IMR-90 (cell line): Measurements from ENCODE around the gene GGTA1. TPM values are rescaled to one million over a fixed set of nuclear protein-coding genes. Genes with fewer than 3 reads are reported as not detected.

ENCODE experiments used
- ATAC-seq: fragments of 200-7000 bp; cut with Tn5 transposase; 2 replicates; pipeline ENCODE4 v1.9.1; 2020; ENCODE audit warnings: low read depth, mild to moderate bottlenecking, moderate library complexity
- BruUV-seq: library from RNA; stranded (reverse); fragments of 400-500 nt; replicated peaks from 2 replicates; lab custom pipeline; 2021; lab: Mats Ljungman, UMichigan
- CTCF ChIA-PET: fragments of 300-600 bp; formaldehyde crosslinking; extraction: SDS; loops from one replicate; lab custom pipeline; 2021; ENCODE audit warnings: antibody characterized with exemption; lab: Yijun Ruan, JAX
- POLR2A ChIA-PET: fragments of 300-600 bp; sonication (Branson Sonifier 250); formaldehyde crosslinking; loops from one replicate; lab custom pipeline; 2022; ENCODE audit warnings: antibody characterized with exemption; ENCODE audit not compliant: unreplicated experiment; lab: Charles Lee
- DNase-seq: peaks from one replicate; pipeline ENCODE4 v3.0.0; 2013
- H2AFZ ChIP-seq: replicated peaks from 2 replicates; pipeline ENCODE3; 2013; ENCODE audit warnings: low read length, mild to moderate bottlenecking; ENCODE audit not compliant: poor library complexity
- H2AK5ac ChIP-seq: 2 replicates; pipeline ENCODE4 v1.6.1; 2013; ENCODE audit warnings: low read depth, low read length, inconsistent platforms
- H2AK9ac ChIP-seq: replicated peaks from 2 replicates; pipeline ENCODE3; 2013; ENCODE audit warnings: mild to moderate bottlenecking, low read depth, low read length, moderate library complexity; ENCODE audit not compliant: poor library complexity
- H2BK120ac ChIP-seq: 2 replicates; pipeline ENCODE4 v1.6.1; 2013; ENCODE audit warnings: low read depth, low read length, inconsistent platforms
- H2BK15ac ChIP-seq: 3 replicates; pipeline ENCODE4 v1.6.1; 2013; ENCODE audit warnings: low read depth, low read length, inconsistent platforms
- H2BK20ac ChIP-seq: 2 replicates; pipeline ENCODE4 v1.6.1; 2013; ENCODE audit warnings: low read depth, mild to moderate bottlenecking, inconsistent platforms, low read length, moderate library complexity
- H2BK5ac ChIP-seq: 2 replicates; pipeline ENCODE4 v1.6.1; 2013; ENCODE audit warnings: mild to moderate bottlenecking, low read depth, low read length, inconsistent platforms; ENCODE audit not compliant: poor library complexity, severe bottlenecking
- H3K14ac ChIP-seq: replicated peaks from 2 replicates; pipeline ENCODE4 v1.6.1; 2013; ENCODE audit warnings: low read depth, low read length, inconsistent platforms
- H3K18ac ChIP-seq: 2 replicates; pipeline ENCODE4 v1.6.1; 2013; ENCODE audit warnings: low read depth, low read length, control low read depth
- H3K23ac ChIP-seq: 2 replicates; pipeline ENCODE4 v1.6.1; 2013; ENCODE audit warnings: low read depth, low read length, inconsistent platforms
- H3K27ac ChIP-seq: 2 replicates; pipeline ENCODE4 v1.5.1; 2013; ENCODE audit warnings: mild to moderate bottlenecking, control low read depth, low read length; ENCODE audit not compliant: insufficient read depth
- H3K27me3 ChIP-seq: 2 replicates; pipeline ENCODE4 v1.6.1; 2013; ENCODE audit warnings: low read length; ENCODE audit not compliant: control insufficient read depth, insufficient read depth
- H3K36me3 ChIP-seq: 2 replicates; pipeline ENCODE4 v1.6.1; 2013; ENCODE audit warnings: low read length, mixed read lengths; ENCODE audit not compliant: control insufficient read depth, insufficient read depth
- H3K4ac ChIP-seq: 2 replicates; pipeline ENCODE4 v1.6.1; 2013; ENCODE audit warnings: low read depth, low read length, inconsistent platforms
- H3K4me1 ChIP-seq: 2 replicates; pipeline ENCODE4 v1.6.1; 2013; ENCODE audit warnings: low read length, mixed read lengths; ENCODE audit not compliant: control insufficient read depth, insufficient read depth
- H3K4me2 ChIP-seq: 2 replicates; pipeline ENCODE4 v1.6.1; 2013; ENCODE audit warnings: low read depth, mild to moderate bottlenecking, control low read depth, low read length, moderate library complexity
- H3K4me3 ChIP-seq: 2 replicates; pipeline ENCODE4 v1.5.1; 2013; ENCODE audit warnings: low read depth, mild to moderate bottlenecking, control low read depth, low read length, moderate library complexity; ENCODE audit not compliant: insufficient read depth
- H3K56ac ChIP-seq: 2 replicates; pipeline ENCODE4 v1.6.1; 2013; ENCODE audit warnings: low read length, inconsistent platforms; ENCODE audit not compliant: insufficient read depth; ENCODE audit errors: extremely low read depth
- H3K79me1 ChIP-seq, 2 experiments: 2 replicates each; pipeline ENCODE4 v1.6.1; 2013; ENCODE audit warnings: low read length in 2 of 2, inconsistent platforms in 1 of 2, low read depth in 1 of 2
- H3K9ac ChIP-seq: 2 replicates; pipeline ENCODE4 v1.6.1; 2013; ENCODE audit warnings: low read depth, low read length, control low read depth
- H3K9me1 ChIP-seq: 2 replicates; pipeline ENCODE4 v1.6.1; 2013; ENCODE audit warnings: low read length, inconsistent platforms; ENCODE audit not compliant: insufficient read depth
- H3K9me3 ChIP-seq: 2 replicates; pipeline ENCODE4 v1.6.1; 2013; ENCODE audit warnings: low read length; ENCODE audit not compliant: control insufficient read depth, insufficient read depth
- H4K20me1 ChIP-seq: 2 replicates; pipeline ENCODE4 v1.6.1; 2013; ENCODE audit warnings: low read length, inconsistent platforms; ENCODE audit not compliant: insufficient read depth
- H4K5ac ChIP-seq: 2 replicates; pipeline ENCODE4 v1.6.1; 2013; ENCODE audit warnings: mild to moderate bottlenecking, low read depth, low read length, control low read depth
- H4K8ac ChIP-seq, 2 experiments: 2 replicates each; pipeline ENCODE4 v1.6.1; 2013; ENCODE audit warnings: low read depth in 2 of 2, low read length in 2 of 2, control low read depth in 1 of 2, inconsistent platforms in 1 of 2
- H4K91ac ChIP-seq: 2 replicates; pipeline ENCODE4 v1.6.1; 2013; ENCODE audit warnings: low read depth, low read length, inconsistent platforms; ENCODE audit not compliant: insufficient read depth
- BHLHE40 ChIP-seq: fragments of 150-350 bp; IDR thresholded peaks from 2 replicates; pipeline ENCODE4 v1.6.1; 2016; ENCODE audit warnings: mild to moderate bottlenecking, low read depth, low read length
- CHD1 ChIP-seq: IDR thresholded peaks from 2 replicates; pipeline ENCODE4 v1.6.1; 2012; ENCODE audit warnings: low read depth, low read length, improper control_type of control experiment
- CTCF ChIP-seq: conservative IDR thresholded peaks from 2 replicates; pipeline ENCODE4 v1.5.1; 2012; ENCODE audit warnings: mild to moderate bottlenecking, low read depth, low read length, improper control_type of control experiment
- FOS ChIP-seq: fragments of 150-350 bp; IDR thresholded peaks from 2 replicates; pipeline ENCODE4 v1.6.1; 2016; ENCODE audit warnings: low read depth, low read length
- MAFK ChIP-seq: IDR thresholded peaks from 2 replicates; pipeline ENCODE4 v1.6.1; 2012; ENCODE audit warnings: low read depth, low read length, improper control_type of control experiment
- POLR2A ChIP-seq: IDR thresholded peaks from 2 replicates; pipeline ENCODE4 v1.6.1; 2012; ENCODE audit warnings: mild to moderate bottlenecking, low read depth, low read length
- RAD21 ChIP-seq: IDR thresholded peaks from 2 replicates; pipeline ENCODE4 v1.6.1; 2012; ENCODE audit warnings: low read length, improper control_type of control experiment
- USF2 ChIP-seq: fragments of 150-350 bp; IDR thresholded peaks from 2 replicates; pipeline ENCODE4 v1.6.1; 2017; ENCODE audit warnings: mild to moderate bottlenecking, antibody characterized with exemption, low read length, low read depth
- WGBS, 2 experiments: methylation state at CpG; one replicate each; pipeline versions ENCODE4 v1.1.5 to v1.1.7; 2013; ENCODE audit warnings: missing lambda C conversion rate in 2 of 2; ENCODE audit not compliant: insufficient read length in 1 of 2; ENCODE audit errors: extremely low coverage in 2 of 2; 5-methylcytosine and 5-hydroxymethylcytosine counted together
- dilution Hi-C: fragments of 300-500 bp; cut with HindIII; formaldehyde crosslinking; loops from one replicate; pipeline ENCODE4 v1.14.3; 2018; ENCODE audit warnings: low sequenced_read_pairs; ENCODE audit not compliant: unreplicated experiment
- in situ Hi-C: fragments of 300-500 bp; cut with MboI; formaldehyde crosslinking; loops from 3 replicates; pipeline ENCODE4 v1.14.3; 2019; ENCODE audit warnings: low sequenced_read_pairs, inconsistent platforms, mixed read lengths
- intact Hi-C: fragments of 100-400 bp; cut with micrococcal nuclease; formaldehyde crosslinking; loops from 2 replicates; pipeline ENCODE4 v1.10.0; 2022
- polyA plus RNA-seq, 3 experiments: library from polyadenylated mRNA; depleted of rRNA; stranded (reverse); fragments of >200 nt; gene quantifications; 2 replicates each; pipeline ENCODE4 v1.2.3, GENCODE V29; 2012; ENCODE audit warnings: low replicate concordance in 1 of 3
- total RNA-seq: library from RNA; depleted of rRNA; stranded (reverse); fragments of >200 nt; gene quantifications from 2 replicates; pipeline ENCODE4 v1.2.3, GENCODE V29; 2012

GGTA1 gene
- total and polyA plus RNA-seq, 2 of the 4 experiments (the other 2 are of a cell fraction), result not detected

- dilution Hi-C loops, result no loop called here
- H2BK20ac ChIP-seq, result no peak overlapping the region
- no TSS peak for BruUV-seq
- no peak overlapping the region for H4K8ac ChIP-seq
- TF ChIP-seq CTCF, result no peak
- no peak for TF ChIP-seq BHLHE40
- TF ChIP-seq POLR2A, result no peak
- TF ChIP-seq USF2, result no peak
- TF ChIP-seq MAFK, result no peak
- TF ChIP-seq CHD1, result no peak
- TF ChIP-seq RAD21, result no peak
- TF ChIP-seq FOS, result no peak
- H4K20me1 ChIP-seq, result no peaks in the 10 kb centered on the region; the same call in 1 of the 2 replicates
- no peak overlapping the region for H3K18ac ChIP-seq
- H3K56ac ChIP-seq, result no peak overlapping the region
- H3K27ac ChIP-seq, result no peak overlapping the region
- no peak overlapping the region for H4K5ac ChIP-seq
- H3K14ac ChIP-seq, result no peak overlapping the region
- H3K27me3 ChIP-seq, result peaks cover 53% of the 10 kb centered on the region
- H3K9me3 ChIP-seq, result no peaks in the 10 kb centered on the region
- WGBS, 2 experiments, result no CpG with 5 or more reads among the region's 2 CpGs
- no peak overlapping the region for H2BK5ac ChIP-seq
- no peak overlapping the region for H3K4me2 ChIP-seq
- no peaks in the 10 kb centered on the region for H3K79me1 ChIP-seq
- in situ Hi-C loops, result loop anchor here (10.0 kb wide), 1 partner anchor 65 kb away; no protein-coding TSS in a partner anchor
- intact Hi-C loops, result no loop called here
- no peak overlapping the region for H2AK9ac ChIP-seq
- H3K4ac ChIP-seq, result no peak overlapping the region
- no peak overlapping the region for H2AFZ ChIP-seq
- H2BK15ac ChIP-seq, result no peak overlapping the region
- H3K9me1 ChIP-seq, result 0 out of 2 replicates have a peak, but pooled peaks cover 5% of the 10 kb centered on the region
- H2BK120ac ChIP-seq, result no peak overlapping the region
- no peak overlapping the region for H3K23ac ChIP-seq
- ATAC-seq (no peak), DNase-seq (no peak)
- no peak overlapping the region for H4K91ac ChIP-seq
- H3K9ac ChIP-seq, result no peak overlapping the region
- H3K4me1 ChIP-seq, result peaks cover 2% of the 10 kb centered on the region; the same call in 1 of the 2 replicates
- no peak overlapping the region for H2AK5ac ChIP-seq
- CTCF ChIA-PET, result no interaction called here
- POLR2A ChIA-PET, result interaction anchor here (0.6 kb wide), 1 partner anchor 1460 kb away, joined by 6 read pairs; no protein-coding TSS in a partner anchor
- no peaks in the 10 kb centered on the region for H3K36me3 ChIP-seq
- H3K4me3 ChIP-seq, result no peak overlapping the region
Measured at GRCh38 chr9:121449786-121450185, 49.9 kb downstream of the GGTA1 start.
